Heart left ventricle (tissue), 13 donors: ENCODE measurements around the gene TRIM4.

Source experiments
- CTCF ChIP-seq, 12 donors: fragments of 200-600 bp; sonication (generic) in 4 of 12; IDR thresholded peaks; one replicate each; pipeline versions ENCODE4 v1.5.0 to v1.8.0; 2018 to 2022; ENCODE audit warnings: antibody characterized with exemption in 12 of 12, mild to moderate bottlenecking in 5 of 12
- POLR2A ChIP-seq, 2 donors: fragments of 450-650 bp; IDR thresholded peaks; one replicate each; pipeline ENCODE4 v1.6.1; 2017; ENCODE audit warnings: antibody characterized with exemption in 2 of 2, mild to moderate bottlenecking in 2 of 2, moderate library complexity in 2 of 2
- donor health status: ischemic (EF 13 %, LVEDD 7.1; RV severe dilation, severe dysfunction).
- donor health status: DM: no; HTN: yes; CAD: no.
- donor health status: DM: no; HTN: no; CAD: no.
- donor health status: ischemic (EF 25% LVEDD 6.9; RV normal size, moderate dysfunction).
- donor health status: ischemic (EF 25% LVEDD 5.7; RV mildly dilated, moderate dysfunction).
- donor health status: ischemic (EF 35%, LVEDD 5.7; RV mildly dilated, moderate dysfunction).
- donor health status: nonischemic (EF 11% LVEDD 7.7; RV severe dilation, severe dysfunction).
- donor health status: DM: yes; HTN: yes; CAD: no.
- donor health status: PGD.
- donor health status: ischemic (EF 29% LVEDD 5.4; RV normal size, mild dysfunction).
- donor health status: nonischemic (EF 23%, LVEDD 6.1; RV moderate dilation, normal function).

DNA sequence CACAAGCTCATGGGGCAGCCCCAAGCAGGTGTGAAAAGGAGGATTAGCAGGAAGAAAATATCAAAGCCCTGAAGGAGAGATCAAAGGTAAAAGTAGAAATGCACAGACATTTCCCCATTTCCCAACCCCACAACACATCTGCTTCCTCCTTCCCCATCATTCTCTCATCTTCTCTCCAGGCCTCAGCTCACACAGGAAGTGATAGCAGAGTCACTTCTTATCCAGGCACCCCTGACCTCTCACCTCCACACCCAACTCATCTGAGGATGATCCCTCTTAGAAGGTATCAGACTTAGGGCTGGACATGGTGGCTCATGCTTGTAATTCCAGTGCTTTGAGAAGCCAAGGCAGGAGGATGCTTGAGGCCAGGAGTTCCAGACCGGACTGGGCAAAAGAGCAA is 28.3 kb upstream of the TRIM4 start:
- no peak for TF ChIP-seq CTCF (IDR thresholded peaks at IDR 0.05)
- no peak for TF ChIP-seq POLR2A (IDR thresholded peaks at IDR 0.05)
